Endodermal cell (in vitro differentiated cells): ENCODE data around the gene GKN1. TPM values are rescaled to one million over a fixed set of nuclear protein-coding genes. Genes with fewer than 3 reads are reported as not detected.

ENCODE experiments used
- DNase-seq: peaks from one replicate; pipeline ENCODE4 v3.0.0-alpha.2; 2017
- H3K27ac ChIP-seq: 2 replicates; pipeline ENCODE4 v1.5.1; 2013; ENCODE audit warnings: mild to moderate bottlenecking, low read depth, low read length, moderate library complexity
- H3K27me3 ChIP-seq: 2 replicates; pipeline ENCODE4 v1.6.1; 2013; ENCODE audit warnings: mild to moderate bottlenecking, low read length, moderate library complexity; ENCODE audit not compliant: insufficient read depth, control insufficient read depth, poor library complexity, severe bottlenecking
- H3K36me3 ChIP-seq: 2 replicates; pipeline ENCODE4 v1.7.0; 2013; ENCODE audit warnings: mild to moderate bottlenecking, low read length, moderate library complexity; ENCODE audit not compliant: control insufficient read depth, insufficient read depth
- H3K4me1 ChIP-seq: one replicate; pipeline ENCODE4 v1.7.0; 2013; ENCODE audit warnings: low read length; ENCODE audit not compliant: control insufficient read depth, insufficient read depth
- H3K4me3 ChIP-seq: 2 replicates; pipeline ENCODE4 v1.5.1; 2013; ENCODE audit warnings: mild to moderate bottlenecking, low read length, moderate library complexity
- H3K9ac ChIP-seq: 2 replicates; pipeline ENCODE4 v1.6.1; 2013; ENCODE audit warnings: mild to moderate bottlenecking, low read length, moderate library complexity; ENCODE audit not compliant: poor library complexity, severe bottlenecking; ENCODE audit errors: extremely low read depth
- H3K9me3 ChIP-seq: 2 replicates; pipeline ENCODE4 v1.6.1; 2013; ENCODE audit warnings: mild to moderate bottlenecking, low read length, moderate library complexity; ENCODE audit not compliant: control insufficient read depth
- H3K27ac Mint-ChIP-seq: 2 replicates; pipeline ENCODE4 v1.8.0; 2020; ENCODE audit warnings: mixed read lengths
- H3K27me3 Mint-ChIP-seq: 2 replicates; pipeline ENCODE4 v1.8.0; 2021; ENCODE audit warnings: mild to moderate bottlenecking, mixed read lengths; ENCODE audit not compliant: insufficient read depth
- H3K36me3 Mint-ChIP-seq: 2 replicates; pipeline ENCODE4 v1.8.0; 2020; ENCODE audit warnings: low read depth, mixed read lengths
- H3K4me1 Mint-ChIP-seq: 2 replicates; pipeline ENCODE4 v1.8.0; 2020; ENCODE audit warnings: mixed read lengths
- H3K4me3 Mint-ChIP-seq: 2 replicates; pipeline ENCODE4 v1.8.0; 2020; ENCODE audit warnings: mild to moderate bottlenecking, moderate library complexity, mixed read lengths
- H3K9me3 Mint-ChIP-seq: 2 replicates; pipeline ENCODE4 v1.8.0; 2020; ENCODE audit warnings: mild to moderate bottlenecking, mixed read lengths
- WGBS, 2 experiments: methylation state at CpG; one replicate each; pipeline versions ENCODE4 v1.1.5 to v1.1.7; 2013; ENCODE audit warnings: missing lambda C conversion rate in 2 of 2, mixed read lengths in 1 of 2; ENCODE audit not compliant: insufficient coverage in 1 of 2, insufficient read length in 1 of 2; 5-methylcytosine and 5-hydroxymethylcytosine counted together
- total RNA-seq, 2 donors: library from RNA; stranded (reverse); fragmentation: NEBNext Ultra II Directional in 1 of 2; extraction: Animal tissue kit (Norgen Biotek cat#: 25700) in 1 of 2; gene quantifications; 2 replicates in 1 of 2; 3 replicates in 1 of 2; pipeline ENCODE4 v1.2.1, GENCODE V29; 2021
- TF ChIP-seq, protein P1 (sequence below): fragments of 200-600 bp; sonication (generic); conservative IDR thresholded peaks from 2 replicates; pipeline ENCODE4 v1.5.0; 2021; ENCODE audit warnings: antibody characterized with exemption, mild to moderate bottlenecking

Gene GKN1
- total RNA-seq, 2 donors from 2014 or later: not detected

DNA sequence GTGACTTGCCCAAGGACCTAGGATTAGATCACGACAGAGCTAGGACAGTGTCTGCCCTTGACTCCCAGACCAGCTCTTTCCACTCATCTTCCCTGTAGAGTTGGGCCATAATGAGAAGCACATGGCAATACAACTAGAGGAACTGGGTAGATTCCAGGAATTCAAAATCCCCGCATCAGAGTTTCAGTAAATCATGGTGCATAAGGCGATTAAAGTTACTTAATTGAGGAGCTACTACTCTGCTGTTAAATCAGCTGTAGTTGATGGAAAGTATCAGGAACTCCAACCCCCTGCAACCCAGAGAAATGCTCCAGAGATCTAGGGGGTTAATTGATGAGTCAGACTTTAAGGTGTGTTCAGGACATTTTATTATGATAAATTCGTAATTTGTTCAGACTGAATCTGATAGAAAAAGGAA is 44.3 kb downstream of the GKN1 start:
- no peak for DNase-seq
- no peaks in the 10 kb centered on the region for H3K36me3 ChIP-seq
- no peak overlapping the region for H3K4me3 Mint-ChIP-seq
- TF ChIP-seq, protein P1, sequence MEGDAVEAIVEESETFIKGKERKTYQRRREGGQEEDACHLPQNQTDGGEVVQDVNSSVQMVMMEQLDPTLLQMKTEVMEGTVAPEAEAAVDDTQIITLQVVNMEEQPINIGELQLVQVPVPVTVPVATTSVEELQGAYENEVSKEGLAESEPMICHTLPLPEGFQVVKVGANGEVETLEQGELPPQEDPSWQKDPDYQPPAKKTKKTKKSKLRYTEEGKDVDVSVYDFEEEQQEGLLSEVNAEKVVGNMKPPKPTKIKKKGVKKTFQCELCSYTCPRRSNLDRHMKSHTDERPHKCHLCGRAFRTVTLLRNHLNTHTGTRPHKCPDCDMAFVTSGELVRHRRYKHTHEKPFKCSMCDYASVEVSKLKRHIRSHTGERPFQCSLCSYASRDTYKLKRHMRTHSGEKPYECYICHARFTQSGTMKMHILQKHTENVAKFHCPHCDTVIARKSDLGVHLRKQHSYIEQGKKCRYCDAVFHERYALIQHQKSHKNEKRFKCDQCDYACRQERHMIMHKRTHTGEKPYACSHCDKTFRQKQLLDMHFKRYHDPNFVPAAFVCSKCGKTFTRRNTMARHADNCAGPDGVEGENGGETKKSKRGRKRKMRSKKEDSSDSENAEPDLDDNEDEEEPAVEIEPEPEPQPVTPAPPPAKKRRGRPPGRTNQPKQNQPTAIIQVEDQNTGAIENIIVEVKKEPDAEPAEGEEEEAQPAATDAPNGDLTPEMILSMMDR: no peak
- H3K4me1 Mint-ChIP-seq: peaks cover 19% of the 10 kb centered on the region
- H3K27ac Mint-ChIP-seq: no peak overlapping the region
- no peaks in the 10 kb centered on the region for H3K4me1 ChIP-seq
- no peaks in the 10 kb centered on the region for H3K27me3 ChIP-seq
- H3K36me3 Mint-ChIP-seq: peaks cover 4% of the 10 kb centered on the region
- H3K27me3 Mint-ChIP-seq: no peaks in the 10 kb centered on the region
- no peak overlapping the region for H3K27ac ChIP-seq
- H3K9me3 Mint-ChIP-seq: no peaks in the 10 kb centered on the region
- H3K4me3 ChIP-seq: no peak overlapping the region
- 96 to 100% methylated on average over 3 to 4 of the region's 4 CpGs for WGBS, 2 experiments
- no peak overlapping the region for H3K9ac ChIP-seq
- no peaks in the 10 kb centered on the region for H3K9me3 ChIP-seq

DNA sequence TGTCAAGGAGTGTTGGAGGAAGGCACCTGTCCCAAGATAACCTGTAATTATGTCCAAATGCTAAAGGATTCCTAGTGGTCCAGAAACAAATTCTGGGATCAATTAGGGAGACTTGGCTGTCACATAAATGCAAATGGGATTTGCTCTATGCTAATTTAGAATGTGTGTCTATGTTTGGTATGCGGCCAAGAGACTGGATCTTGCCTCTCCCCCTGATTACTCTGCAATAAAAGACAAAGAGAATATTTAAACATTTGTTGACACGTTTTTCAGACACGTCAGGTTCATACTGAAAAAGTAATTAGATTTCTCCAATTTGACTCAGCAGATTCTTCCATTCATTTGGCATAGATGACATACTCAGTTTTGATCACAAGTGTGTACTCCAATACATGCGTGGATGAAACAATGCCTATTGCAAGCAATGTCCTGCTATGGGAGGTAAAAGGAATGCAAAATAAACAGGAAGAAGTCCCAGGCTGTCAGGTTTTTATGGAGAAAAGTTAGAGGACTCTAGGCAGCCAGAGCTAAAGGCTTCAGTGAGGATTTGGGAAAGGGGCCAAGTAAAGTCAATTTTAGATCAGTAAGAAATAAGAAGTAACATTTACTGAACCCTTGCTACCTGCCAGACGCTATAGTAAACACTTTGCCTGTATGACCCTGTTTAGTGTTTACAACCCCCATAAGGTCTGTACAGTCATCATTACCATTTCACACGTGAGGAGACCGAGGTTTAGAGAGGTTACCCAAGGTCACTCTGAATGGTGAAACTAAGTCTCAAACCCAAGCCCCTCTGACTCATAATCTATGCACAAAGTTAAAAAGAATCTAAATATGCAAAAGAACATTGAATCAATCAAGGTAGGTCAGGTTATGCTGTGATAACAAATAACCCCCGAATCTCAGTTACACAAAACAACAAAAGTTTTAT is 46.3 kb downstream of the GKN1 start:
- WGBS, 2 experiments: 92 to 94% methylated on average over 4 to 8 of the region's 8 CpGs
- H3K9ac ChIP-seq: no peak overlapping the region
- H3K27me3 ChIP-seq: no peaks in the 10 kb centered on the region
- Mint-ChIP-seq H3K27ac (no peak overlapping the region), H3K36me3 (peaks cover 4% of the 10 kb centered on the region), H3K27me3 (no peaks in the 10 kb centered on the region), H3K4me1 (peaks cover 12% of the 10 kb centered on the region), H3K4me3 (no peak overlapping the region), H3K9me3 (no peaks in the 10 kb centered on the region)
- no peak for DNase-seq
- H3K27ac ChIP-seq: no peak overlapping the region
- no peaks in the 10 kb centered on the region for H3K9me3 ChIP-seq
- no peaks in the 10 kb centered on the region for H3K36me3 ChIP-seq
- TF ChIP-seq, protein P1: no peak
- no peak overlapping the region for H3K4me3 ChIP-seq
- no peaks in the 10 kb centered on the region for H3K4me1 ChIP-seq

DNA sequence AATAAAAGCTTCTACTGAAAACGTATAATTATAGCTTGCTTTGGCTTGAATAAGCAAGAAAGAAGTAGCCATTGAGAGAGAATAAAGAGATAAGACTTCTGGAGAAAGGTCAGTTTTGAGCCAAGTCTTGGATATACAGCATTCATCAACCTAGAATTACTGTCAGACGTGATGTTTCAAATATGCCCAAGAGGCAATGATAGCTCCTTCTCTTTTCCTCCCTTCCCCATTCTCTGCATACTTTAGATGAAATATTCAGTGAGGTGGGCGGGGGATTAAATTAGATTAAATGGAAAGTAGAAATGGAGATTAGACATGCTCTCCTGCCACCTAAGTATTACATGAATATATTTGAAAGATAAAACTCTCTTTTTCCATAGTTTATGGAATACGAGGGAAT is 47.3 kb downstream of the GKN1 start:
- Mint-ChIP-seq H3K4me1 (peaks cover 12% of the 10 kb centered on the region), H3K36me3 (peaks cover 4% of the 10 kb centered on the region), H3K4me3 (no peak overlapping the region), H3K9me3 (no peaks in the 10 kb centered on the region), H3K27ac (no peak overlapping the region), H3K27me3 (no peaks in the 10 kb centered on the region)
- Histone ChIP-seq H3K4me3 (no peak overlapping the region), H3K9ac (no peak overlapping the region), H3K4me1 (no peaks in the 10 kb centered on the region), H3K27ac (no peak overlapping the region), H3K9me3 (no peaks in the 10 kb centered on the region), H3K27me3 (no peaks in the 10 kb centered on the region), H3K36me3 (no peaks in the 10 kb centered on the region)
- DNase-seq: no peak
- 89 to 93% methylated on average over 2 to 3 of the region's 4 CpGs for WGBS, 2 experiments
- TF ChIP-seq, protein P1: no peak
